PFSK-1 (cell line): ENCODE data around the gene MBD2.

ENCODE experiments used
- FOXP2 ChIP-seq: optimal IDR thresholded peaks from 2 replicates; pipeline ENCODE3; 2011; ENCODE audit warnings: borderline replicate concordance, control low read depth, inconsistent platforms; ENCODE audit not compliant: insufficient read depth; ENCODE audit errors: extremely low read length, extremely low read depth
- POLR2AphosphoS5 ChIP-seq: IDR thresholded peaks from 2 replicates; pipeline ENCODE4 v1.6.1; 2012; ENCODE audit warnings: low read depth, mild to moderate bottlenecking, control low read depth, low read length, moderate library complexity
- SIN3A ChIP-seq: IDR thresholded peaks from 2 replicates; pipeline ENCODE4 v1.6.1; 2012; ENCODE audit warnings: mild to moderate bottlenecking, low read length, moderate library complexity, borderline replicate concordance; ENCODE audit not compliant: insufficient read depth
- TAF1 ChIP-seq: IDR thresholded peaks from 2 replicates; pipeline ENCODE4 v1.6.1; 2012; ENCODE audit warnings: low read length, control low read depth, borderline replicate concordance; ENCODE audit not compliant: insufficient read depth
- TF ChIP-seq, protein P1 (sequence below), 2 experiments: IDR thresholded peaks; 2 replicates each; pipeline versions ENCODE4 v1.6.1 to v1.8.0; 2011 to 2012; ENCODE audit warnings: low read depth in 2 of 2, low read length in 2 of 2, control low read depth in 1 of 2, inconsistent platforms in 1 of 2, mild to moderate bottlenecking in 1 of 2, moderate library complexity in 1 of 2; ENCODE audit not compliant: insufficient read depth in 1 of 2

MBD2 gene

DNA sequence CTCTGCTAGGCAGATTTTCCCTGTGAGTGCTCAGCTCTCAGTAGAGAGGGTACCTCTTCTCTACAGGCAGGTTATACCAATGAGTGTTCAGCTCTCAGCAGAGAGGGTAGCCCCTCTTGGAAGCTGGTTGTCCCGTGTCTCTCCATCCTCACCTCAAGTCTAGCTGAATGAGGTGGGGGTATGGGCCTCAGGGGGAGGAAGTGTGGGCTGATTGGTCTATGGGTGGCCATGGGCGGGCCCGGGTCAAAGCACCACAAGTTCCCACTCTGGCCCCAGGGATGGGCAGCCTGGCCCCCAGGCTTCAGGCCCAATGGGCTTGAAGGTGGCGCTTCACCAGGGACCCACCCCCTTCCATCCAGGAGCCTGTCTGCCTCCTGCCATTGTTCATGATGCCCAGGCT is 17.0 kb upstream of the MBD2 start:
- TF ChIP-seq POLR2AphosphoS5: no peak
- TF ChIP-seq, protein P1, sequence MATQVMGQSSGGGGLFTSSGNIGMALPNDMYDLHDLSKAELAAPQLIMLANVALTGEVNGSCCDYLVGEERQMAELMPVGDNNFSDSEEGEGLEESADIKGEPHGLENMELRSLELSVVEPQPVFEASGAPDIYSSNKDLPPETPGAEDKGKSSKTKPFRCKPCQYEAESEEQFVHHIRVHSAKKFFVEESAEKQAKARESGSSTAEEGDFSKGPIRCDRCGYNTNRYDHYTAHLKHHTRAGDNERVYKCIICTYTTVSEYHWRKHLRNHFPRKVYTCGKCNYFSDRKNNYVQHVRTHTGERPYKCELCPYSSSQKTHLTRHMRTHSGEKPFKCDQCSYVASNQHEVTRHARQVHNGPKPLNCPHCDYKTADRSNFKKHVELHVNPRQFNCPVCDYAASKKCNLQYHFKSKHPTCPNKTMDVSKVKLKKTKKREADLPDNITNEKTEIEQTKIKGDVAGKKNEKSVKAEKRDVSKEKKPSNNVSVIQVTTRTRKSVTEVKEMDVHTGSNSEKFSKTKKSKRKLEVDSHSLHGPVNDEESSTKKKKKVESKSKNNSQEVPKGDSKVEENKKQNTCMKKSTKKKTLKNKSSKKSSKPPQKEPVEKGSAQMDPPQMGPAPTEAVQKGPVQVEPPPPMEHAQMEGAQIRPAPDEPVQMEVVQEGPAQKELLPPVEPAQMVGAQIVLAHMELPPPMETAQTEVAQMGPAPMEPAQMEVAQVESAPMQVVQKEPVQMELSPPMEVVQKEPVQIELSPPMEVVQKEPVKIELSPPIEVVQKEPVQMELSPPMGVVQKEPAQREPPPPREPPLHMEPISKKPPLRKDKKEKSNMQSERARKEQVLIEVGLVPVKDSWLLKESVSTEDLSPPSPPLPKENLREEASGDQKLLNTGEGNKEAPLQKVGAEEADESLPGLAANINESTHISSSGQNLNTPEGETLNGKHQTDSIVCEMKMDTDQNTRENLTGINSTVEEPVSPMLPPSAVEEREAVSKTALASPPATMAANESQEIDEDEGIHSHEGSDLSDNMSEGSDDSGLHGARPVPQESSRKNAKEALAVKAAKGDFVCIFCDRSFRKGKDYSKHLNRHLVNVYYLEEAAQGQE (IDR thresholded peaks at IDR 0.05; ENCODE audit: insufficient read depth in 1 of 2, low read depth in 2 of 2, low read length in 2 of 2): no peak
- no peak for TF ChIP-seq TAF1
- TF ChIP-seq SIN3A: no peak
- TF ChIP-seq FOXP2: no peak

DNA sequence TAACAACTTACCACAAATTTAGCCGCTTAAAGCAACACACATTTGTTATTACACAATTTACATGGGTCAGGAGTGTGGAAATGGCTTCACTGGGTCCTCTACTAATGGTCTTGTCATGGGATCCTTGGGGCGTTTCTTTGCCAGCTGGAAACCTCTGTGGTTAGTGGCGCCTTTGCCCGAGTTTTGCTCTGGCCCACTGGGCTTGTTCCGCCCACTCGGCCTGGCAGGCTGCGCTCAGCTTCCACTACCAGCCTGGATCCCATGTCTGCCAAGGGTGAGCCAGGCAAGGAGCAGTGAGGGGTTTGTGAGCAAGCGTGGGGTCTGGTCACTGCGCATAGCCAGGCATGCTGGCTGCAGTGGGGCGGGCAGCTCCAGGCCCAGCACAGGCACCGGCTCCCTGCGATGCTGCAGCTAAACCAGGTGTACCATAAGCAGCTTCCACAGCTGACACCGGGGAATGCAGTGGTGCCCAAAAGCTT is 16.2 kb upstream of the MBD2 start:
- TF ChIP-seq SIN3A (no peak), FOXP2 (no peak), TAF1 (no peak), POLR2AphosphoS5 (no peak)
- TF ChIP-seq, protein P1 (IDR thresholded peaks at IDR 0.05; ENCODE audit: insufficient read depth in 1 of 2, low read depth in 2 of 2, low read length in 2 of 2): no peak

DNA sequence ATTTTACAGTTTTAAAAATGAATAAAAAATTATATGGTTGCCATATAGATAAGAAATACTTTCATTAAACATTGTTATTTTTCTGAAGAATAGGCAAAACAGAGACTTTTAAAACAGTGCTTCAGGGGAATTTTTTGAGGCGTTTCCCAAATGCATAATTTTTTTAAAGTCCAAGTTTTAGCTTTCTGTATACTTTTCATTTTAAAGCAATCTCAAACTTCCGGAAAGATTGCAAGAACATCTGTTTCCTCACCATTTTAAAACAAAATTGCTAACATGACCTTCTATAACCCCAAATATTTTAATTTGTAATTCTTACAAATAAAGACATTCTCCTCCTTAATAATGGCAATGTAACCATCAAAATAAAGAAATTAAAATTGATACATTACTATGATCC is 15.1 kb upstream of the MBD2 start:
- TF ChIP-seq POLR2AphosphoS5 (no peak), SIN3A (no peak)
- TF ChIP-seq, protein P1 (IDR thresholded peaks at IDR 0.05; ENCODE audit: insufficient read depth in 1 of 2, low read depth in 2 of 2, low read length in 2 of 2): no peak

DNA sequence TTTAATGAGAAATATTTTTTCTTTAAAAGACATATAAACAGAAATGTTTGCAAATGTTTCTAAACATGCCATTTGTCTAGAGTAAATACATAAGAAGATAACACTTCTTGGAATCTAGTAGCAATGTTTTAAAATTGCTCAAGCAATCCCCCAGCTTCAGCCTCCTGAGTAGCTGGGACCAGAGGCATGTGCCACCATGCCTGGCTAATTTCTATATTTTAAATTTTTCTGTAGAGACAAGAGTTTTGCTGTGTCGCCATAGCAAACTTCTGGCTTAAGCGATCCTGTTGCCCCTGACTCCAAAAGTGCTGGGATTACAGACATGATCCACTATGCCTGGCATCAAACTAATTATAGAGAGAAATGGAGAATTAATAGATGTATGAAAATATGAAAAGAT is 14.6 kb upstream of the MBD2 start:
- TF ChIP-seq TAF1 (no peak), POLR2AphosphoS5 (no peak), FOXP2 (no peak), SIN3A (no peak)
- TF ChIP-seq, protein P1 (IDR thresholded peaks at IDR 0.05; ENCODE audit: insufficient read depth in 1 of 2, low read depth in 2 of 2, low read length in 2 of 2): no peak

DNA sequence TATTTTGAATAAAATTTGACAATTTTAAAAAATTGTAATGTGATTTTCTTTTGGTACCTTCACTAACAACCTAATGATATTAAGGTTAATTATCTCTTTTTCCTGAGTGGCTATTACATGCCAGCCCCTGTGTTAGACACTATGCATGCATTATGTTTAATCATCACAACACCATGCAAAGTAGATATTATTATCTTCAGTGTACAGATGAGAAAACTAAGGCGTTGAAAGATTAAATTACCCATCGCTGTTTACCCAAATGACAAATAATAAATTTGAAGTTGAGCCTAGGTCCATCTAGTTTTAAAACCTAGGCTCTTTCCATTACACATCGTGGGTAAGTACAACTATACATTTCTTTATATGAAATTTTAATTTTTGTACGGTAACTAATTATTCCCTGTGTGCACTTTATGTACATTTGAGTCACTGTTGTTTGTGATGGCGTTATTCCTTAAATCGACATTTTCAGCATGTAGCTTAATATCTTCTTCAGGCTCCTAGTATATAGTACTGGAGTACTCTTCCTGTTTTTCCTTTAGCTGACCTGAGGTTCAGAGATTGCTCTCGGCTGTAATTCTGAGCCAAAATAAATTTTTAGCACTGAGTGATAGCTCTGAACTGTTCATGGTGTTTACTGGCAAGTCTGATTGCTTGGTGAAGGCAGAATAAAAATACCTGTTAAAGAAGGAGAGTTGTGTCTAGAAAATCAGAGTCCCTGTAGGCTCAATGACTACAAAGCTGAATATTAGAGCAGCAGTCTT is 13.9 kb upstream of the MBD2 start:
- TF ChIP-seq POLR2AphosphoS5 (no peak), SIN3A (no peak), FOXP2 (no peak)
